HG03521 (cell line): Measurements from ENCODE around the gene C11orf86.
"Not testable (repeated sequence)": the region's sequence is repeated elsewhere in the genome, so short reads cannot be mapped to it uniquely, and the experiment has no call there.

ENCODE experiments used
- ATAC-seq: cut with Tn5 transposase; IDR thresholded peaks from one replicate; pipeline ENCODE4 v1.9.1; 2021; ENCODE audit warnings: mild to moderate bottlenecking, moderate library complexity; ENCODE audit not compliant: unreplicated experiment

The C11orf86 gene, protein sequence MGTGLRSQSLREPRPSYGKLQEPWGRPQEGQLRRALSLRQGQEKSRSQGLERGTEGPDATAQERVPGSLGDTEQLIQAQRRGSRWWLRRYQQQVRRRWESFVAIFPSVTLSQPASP

DNA sequence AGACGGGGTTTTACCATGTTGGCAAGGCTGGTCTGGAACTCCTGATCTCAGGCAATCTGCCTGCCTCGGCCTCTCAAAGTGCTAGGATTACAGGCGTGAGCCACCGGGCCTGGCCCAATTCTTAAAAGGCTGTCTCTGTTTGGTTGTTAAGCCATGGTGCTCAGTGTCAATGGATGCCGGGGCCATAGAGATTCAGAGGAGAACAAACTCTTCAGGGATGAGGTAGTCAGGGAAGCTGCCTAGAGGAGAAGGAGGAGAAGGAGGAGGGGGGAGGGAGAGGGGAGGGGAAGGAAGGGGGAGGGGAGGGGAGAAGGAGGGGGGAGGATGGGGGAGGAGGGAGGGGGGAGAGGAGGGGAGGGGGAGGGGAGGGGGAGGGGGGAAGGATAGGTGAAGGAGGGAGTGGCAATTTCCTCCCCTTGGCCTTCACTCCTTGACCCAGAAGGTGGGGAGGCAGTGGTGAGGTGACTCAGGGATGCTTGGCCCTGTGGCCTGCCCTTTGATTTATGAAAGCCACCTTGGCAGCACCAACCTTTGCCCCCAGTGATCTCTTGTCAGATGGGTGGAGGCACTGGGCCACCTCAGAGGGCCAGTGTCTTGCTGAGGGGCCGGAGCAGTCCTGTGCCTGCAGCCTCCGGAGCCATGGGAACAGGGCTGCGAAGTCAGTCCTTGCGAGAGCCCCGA is at the start of gene C11orf86:
C11orf86 (plus strand) TSS at position 581 of the 681 bp plus-strand sequence; CDS start at position 640, 59 bp downstream.
- no peak for ATAC-seq

DNA sequence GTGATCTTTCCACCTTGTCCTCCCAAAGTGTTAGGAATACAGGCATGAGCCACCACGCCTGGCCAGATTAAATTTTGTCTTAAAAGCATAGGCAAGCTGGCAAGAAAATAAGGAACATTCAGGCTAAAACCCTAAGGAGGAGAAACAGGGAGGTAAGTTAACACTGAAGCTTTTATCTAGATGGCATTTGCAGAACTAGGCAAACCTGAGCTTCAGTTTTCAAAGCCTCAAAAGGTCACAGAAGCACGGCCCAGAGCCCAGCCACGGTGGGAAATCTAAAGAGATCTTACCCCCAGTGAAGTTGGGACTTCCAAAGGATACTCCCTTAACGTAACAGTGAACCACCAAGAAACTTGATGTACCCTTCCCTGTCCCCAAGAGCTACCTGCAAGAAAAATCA is 45.4 kb upstream of the C11orf86 start:
- ATAC-seq: no peak

DNA sequence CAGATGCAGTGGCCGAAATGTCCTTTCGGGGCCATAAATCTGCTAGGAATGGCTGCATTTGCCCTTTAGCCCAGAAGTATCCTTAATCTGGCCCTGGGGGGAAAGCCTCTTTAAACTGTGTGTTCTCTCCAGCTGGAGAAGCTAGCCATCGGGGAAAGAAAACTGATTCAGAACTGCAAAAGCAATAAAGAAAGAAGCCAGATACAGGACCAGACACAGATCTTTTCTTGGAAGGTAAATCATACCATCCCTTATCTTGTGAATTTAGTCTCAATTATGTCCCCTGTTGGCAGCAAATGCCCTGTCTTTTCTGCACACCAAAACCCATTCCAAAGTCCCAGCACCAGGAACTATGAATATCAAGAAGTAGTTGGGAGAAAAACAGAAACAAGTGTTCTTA is 42.6 kb upstream of the C11orf86 start:
- no peak for ATAC-seq

DNA sequence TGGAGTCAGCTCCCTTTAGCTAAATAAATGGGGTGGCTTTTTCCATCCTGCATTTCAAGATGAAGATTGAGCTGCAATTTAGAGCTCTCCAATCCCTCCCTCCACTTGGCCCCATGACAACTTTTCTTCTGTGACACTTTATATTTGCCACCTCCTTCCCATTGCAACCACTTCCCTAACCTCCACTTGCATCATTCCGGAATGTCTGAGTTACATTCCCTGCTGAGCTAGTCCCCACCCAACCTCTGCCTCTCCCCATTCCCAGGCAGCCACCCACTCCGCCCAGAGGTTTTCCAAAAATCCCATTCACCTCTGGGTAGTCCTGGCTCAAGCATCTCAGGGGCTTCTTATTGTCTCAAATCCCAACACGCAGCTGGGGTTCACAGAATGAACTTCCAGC is 41.6 kb upstream of the C11orf86 start:
- no peak for ATAC-seq

DNA sequence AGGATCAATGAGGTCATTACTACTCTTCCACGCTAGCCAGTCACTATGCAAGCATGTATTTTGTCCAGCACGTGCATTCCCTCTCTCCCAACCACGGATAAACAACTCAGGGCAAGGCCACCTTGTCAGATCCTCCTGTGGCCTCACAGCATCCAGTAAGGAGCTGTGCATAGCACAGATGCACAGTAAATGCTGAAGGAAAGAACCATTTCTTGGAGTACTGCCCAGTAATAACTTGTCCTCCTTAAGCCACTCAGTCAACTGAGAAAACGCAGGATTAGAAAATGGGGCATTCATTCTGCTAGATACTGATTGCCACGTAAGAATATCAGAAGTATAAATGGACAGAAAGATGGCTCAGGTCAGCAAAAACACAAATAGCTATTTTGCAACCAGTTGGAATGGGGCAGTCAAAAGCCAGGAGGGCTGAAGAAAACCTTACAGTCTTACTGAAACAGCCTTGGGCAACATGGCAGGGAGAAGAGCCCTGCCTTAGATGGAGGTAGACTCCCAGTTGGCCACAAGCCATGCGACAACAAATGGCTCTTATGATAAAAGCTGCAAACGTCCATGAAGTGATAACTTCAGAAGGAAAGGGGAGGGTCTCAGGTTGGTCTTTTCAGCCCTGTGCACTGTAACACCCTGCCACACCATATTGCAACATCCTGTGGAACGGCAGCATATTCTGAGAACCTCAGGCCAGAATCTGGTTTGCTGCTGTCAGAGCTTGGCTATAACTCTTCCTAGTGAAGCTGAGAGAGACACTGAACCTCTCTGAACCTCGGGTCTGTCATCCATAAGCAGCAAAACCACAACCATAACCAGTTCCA is 39.9 kb upstream of the C11orf86 start:
- no peak for ATAC-seq

DNA sequence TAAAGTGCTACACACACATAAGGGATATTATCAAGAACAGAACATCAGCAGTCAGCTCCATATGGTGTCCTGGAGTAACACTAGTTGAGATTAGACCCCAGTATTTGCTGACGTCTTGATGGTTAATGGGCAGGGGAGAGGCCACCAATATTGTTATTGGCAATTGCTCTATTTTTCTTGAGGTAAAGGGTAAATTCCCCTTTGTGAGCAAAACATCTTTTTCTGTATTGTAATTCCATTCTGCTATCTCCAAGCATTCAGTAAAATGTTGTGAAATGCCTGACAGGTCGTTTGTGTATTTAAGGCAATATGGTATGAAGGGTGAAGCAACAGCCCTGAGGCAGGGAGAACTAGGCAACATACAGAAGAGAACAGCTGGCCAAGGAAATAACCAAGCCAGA is 38.8 kb upstream of the C11orf86 start:
- ATAC-seq: no peak

DNA sequence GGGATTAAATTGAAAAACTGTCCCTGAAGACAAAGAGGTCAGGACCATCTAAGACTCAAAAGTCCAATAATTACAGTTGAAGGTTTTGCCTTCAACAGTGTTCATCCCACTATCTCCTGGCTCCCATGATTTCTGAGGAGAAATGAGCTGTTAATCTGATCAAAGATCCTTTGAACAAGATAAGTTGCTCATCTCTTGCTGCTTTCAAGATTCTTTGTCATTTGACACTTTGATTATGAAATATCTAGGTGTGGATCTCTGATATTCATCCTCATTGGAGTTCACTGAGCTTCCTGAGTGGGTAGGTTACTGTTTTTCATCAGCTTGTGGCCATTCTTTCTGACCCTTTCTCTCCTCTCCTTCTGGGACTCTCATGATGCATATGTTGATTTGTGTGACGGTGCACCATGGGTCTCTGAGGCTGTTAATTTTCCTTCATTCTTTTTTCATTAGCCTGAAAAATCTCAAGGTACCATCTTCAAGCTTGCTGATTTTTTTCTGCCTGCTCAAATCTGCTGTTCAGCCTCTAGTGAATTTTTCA is 37.8 kb upstream of the C11orf86 start:
- ATAC-seq: no peak

DNA sequence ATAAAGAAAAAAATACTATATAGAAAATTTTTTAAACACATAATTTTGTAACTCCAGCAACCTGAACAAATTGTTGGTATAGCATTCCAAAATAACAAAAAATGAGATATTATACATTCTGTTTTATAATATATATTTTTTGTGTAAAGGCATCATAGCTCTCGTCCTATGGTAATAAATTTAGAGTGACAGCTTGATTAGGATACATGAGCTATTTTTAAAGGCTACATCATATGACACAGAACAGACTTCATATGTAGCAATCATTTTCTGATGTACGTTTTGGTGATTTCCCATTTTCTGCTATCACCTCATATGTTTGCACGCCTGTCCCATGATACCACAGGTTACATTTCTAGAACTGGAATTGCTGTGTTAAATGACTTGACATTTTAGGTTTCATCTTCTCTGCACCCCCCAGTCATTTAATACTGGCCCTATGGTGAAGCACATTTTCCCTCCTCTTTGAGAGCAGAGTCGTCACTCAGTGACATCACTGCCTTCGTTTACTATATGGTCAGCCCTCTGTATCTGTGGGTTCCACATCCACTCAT is 36.4 kb upstream of the C11orf86 start:
- no peak for ATAC-seq

DNA sequence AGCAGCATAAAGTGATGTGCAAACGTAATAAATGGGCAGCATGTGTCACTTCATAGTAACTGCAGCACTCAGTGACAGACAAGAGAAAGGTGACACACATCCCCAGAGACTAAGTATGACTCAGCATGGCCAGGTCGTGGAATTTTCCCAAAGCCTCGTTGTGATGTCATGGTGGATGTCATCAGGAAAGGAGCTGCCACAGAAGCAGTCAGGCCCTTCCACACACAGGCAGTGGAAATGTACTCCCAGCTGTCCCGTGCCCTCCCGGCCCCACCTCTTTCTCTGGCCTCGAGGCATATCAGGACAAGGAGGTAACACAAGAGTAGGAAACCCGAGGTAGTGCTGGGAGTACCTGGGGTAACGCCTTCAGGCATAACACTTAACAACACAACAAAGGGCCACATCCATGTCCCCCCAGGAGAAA is 25.0 kb upstream of the C11orf86 start:
- ATAC-seq: no peak

DNA sequence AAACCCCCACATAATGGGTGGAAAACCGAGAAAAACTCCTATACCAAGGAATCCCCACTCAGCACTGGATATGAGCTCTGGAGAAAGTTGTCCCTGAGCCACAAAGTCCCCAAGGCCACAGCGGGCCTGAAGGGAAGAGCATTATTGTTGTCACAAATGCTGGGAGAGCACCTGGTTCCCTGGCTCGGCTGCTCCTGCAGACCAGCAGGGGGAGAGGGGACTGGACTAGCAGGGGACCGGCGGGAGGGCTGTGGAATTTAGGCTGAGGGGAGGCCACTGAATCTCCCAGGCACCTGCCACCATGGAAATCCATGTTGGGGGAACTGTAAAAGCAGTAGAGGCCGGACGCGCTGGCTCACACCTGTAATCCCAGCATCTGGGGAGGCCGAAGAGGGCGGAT is 24.0 kb upstream of the C11orf86 start:
- no peak for ATAC-seq

DNA sequence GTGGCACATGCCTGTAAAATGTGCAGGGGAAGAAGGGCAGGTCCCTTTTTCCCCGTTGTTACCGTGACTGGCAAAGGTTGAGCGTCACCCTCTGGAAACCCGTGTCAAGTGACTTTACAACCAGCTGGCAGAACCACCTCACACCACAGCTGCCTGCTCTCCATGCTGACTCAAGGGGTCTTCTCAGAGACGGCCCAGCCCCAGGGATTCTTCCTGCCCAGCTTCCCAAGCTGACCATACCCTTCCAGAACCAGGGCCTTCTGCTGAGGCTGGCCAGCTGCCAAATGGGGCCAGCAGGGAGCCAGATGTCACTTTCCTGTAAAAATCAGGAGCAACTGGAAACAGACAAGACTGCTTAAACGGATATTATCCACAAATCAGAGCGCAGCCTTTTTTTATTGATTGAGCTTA is 23.2 kb upstream of the C11orf86 start:
- ATAC-seq: no peak

DNA sequence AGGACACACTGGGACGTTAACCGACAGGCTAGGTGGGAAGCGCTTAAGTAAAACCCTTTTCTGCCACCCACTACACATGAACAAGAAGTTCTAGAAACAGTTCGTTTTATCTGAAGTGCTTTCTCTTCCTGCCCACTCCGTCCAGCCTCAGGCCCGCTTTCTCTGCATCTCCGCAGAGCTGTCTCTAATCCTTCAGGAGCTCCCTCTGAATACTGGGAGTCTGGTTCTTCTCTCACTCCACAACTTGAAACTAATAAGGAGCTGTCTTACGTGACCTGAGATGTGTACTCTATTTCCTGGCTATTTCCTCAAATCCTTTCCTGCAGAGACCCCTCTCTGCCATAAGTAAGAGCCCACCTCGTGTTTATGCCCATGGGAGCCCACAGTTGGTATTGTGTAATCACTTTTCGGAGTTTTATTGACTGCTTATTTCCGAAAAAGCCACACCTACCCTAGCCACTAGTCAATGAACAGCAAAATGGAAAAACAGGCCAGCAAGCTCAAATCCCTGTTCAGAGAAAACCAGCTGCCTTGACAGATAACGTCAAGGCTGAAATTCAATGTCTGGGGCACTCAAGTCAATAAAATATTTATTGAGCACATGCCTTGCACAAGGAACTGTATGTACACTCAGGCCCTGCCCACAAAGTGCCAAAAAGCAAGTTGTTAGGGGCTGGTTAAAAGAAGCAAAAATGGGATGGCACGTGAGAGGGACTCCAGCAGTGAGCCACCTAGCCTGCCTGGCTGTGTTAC is 21.8 kb upstream of the C11orf86 start:
- no peak for ATAC-seq

DNA sequence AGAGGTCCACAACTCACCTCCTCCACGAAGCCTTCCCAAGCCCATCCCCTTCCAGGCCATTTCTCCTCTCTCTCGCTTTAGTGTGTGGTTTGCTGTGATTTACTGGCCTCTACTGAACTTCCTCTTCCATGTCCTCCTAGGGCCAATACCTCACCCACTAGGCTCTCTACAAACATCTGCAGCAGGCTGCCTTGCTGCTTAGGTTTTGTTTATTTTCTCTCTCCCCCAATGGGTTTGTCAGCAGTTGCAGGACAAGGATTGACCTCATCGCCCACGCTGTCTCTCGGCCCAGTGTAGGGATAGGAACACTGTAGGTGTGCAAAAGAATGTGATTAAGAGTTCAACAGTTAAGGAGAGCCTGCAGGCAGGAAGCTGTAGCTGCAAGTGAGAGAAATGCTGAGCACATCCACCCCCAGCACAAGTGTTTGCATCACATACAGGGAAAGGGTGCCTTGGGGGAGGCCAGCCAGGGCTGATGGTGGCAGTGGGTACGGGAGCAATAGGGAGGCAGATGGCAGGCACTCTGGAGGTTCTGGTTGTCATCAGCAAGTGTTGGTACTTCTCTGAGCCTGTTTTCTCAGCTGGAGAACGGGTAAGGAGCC is 18.3 kb upstream of the C11orf86 start:
- ATAC-seq: no peak

DNA sequence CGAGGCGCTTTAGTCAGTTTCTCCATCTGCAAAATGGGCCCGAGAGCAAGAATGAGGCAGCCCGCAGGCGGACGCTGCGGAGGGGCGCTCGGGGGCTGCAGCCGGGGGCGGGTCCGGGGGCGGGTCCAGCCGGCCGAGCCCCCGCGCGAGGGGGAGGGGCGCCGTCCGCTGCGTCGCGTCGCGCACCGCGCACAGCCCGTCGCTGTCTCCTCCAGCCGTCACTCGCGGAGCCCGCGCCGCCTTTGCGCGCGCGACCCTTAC is 17.2 kb upstream of the C11orf86 start:
- no peak for ATAC-seq

DNA sequence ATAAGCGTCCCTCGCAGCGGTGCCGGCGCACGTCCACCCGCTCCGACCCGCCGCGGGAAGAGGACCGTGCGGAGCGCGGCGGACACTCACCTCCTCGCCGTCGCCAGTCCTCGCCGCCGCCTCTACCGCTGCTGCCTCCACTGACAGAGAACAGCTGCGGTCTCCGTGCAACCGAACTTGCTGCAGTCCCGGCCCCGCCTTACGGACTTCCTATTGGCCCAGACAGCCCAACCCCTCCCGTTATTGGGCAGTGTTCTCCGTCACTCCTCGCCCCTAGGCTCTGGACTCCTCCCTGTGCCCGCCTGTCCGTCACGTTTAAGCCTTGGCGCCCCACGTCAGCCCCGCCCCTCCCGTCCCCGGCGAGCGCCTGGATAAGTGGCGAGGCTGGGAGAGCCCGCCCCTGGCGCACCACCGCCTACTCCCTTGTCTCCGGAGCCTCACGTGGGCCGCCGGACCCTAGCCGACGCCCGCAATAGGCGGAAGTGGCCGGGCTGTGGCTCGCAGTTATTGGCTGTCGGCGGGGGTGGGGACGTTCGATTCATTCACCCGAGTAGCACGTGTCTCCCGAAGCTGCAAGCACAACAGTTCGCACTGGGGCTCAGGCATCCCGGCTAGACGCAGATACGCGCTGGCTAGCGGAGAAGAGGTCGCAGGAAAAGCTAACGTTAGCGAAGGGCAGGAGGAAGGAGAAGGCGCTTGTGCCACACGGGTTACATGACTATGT is 16.7 kb upstream of the C11orf86 start, which contains the start of gene PC:
PC (minus strand) TSS at position 152 of the 724 bp plus-strand sequence. CDS start 86,224 bp downstream, outside the sequence.
- peak; percentile 80 for ATAC-seq

DNA sequence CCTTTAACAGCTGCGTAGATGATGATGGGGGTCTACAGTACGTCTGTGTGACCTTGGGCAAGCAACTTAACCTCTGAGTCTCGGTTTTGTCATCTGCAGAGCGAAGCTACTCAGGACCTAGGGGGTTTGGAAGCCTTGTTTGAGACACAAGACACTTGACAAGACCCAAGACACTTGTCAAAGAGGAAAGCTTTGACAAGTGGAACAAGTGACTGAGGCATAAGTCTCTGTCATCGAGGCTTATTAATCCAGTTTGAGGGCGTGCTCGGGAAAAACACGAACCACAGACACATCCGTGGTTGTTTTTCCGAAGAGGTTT is 16.2 kb upstream of the C11orf86 start:
- ATAC-seq: no peak

DNA sequence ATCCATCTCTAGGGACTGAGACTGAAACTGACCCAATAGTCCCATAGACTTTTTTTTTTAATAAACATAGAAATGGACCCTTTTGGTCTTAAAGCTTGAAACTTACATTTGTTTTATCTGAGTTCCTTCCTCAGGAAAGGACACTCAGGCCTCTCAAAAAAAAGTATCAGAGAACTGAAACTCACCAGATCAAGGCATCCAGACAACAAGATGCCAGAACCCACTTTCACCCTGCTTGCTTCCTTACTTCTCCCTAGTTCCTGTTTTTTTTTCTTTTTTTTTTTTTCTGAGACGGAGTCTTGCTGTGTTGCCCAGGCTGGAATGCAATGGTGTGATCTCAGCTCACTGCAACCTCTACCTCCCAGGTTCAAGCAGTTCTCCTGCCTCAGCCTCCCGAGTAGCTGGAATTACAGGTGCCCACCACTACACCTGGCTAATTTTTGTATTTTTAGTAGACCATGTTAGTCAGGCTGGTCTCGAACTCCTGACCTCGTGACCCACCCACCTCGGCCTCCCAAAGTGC is 13.4 kb upstream of the C11orf86 start:
- ATAC-seq: not testable (repeated sequence)

DNA sequence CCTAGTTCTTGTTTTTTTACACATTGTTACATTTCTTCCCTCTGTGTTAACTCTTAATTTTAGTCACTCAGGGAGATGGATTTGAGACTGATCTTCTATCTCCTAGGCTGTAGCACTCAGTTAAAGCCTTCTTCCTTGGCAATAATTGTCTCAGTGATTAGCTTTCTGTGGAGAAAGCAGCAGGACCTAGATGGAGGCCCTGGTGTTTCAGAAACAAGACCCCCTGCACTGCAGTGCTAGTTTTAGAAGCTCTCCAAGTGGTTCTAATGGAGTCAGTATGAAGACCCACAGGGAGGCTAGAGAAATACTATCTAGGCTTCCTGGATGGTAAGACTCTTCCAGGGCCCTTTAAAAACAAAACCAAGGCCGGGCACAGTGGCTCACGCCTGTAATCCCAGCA is 12.9 kb upstream of the C11orf86 start:
- ATAC-seq: no peak

DNA sequence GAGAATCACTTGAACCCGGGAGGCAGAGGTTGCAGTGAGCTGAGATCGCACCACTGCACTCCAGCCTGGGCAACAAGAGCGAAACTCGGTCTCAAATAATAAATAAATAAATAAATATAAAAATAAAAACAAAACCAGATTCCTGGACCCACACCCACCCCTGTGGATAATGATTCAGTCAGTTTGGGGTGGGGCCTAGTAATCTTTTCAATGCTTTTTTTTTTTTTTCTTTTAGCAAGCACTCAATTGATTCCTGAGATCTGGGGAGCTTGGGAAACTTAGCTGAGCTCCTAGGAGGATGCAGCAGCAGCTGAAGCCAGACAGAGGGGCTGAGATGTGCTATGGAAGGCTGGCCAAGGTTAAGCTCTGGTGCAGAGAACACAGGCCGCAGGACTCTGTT is 12.3 kb upstream of the C11orf86 start:
- ATAC-seq: no peak

DNA sequence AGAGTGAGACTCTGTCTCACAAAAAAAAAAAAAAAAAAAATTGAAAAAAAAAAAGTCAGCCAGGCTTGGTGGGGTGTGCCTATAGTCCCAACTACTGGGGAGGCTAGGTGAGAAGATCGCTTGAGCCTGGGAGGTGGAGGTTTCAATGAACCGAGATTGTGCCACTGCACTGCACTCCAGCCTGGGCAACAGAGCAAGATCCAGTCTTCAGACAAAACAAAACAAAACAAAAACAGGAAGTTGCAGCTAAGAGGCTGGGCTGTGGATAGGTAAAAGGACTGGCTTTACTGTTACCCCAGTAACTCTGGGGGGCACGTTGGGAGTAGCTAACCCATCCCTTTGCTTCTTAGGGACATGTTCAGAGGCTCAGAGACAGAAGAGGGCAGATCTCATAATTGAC is 10.6 kb upstream of the C11orf86 start:
- no peak for ATAC-seq
